Panc1 (cell line): ENCODE results near the gene CDK6.

ENCODE experiments used
- CTCF ChIP-seq: fragments of 450-650 bp; IDR thresholded peaks from 2 replicates; pipeline ENCODE4 v1.5.1; 2017; ENCODE audit warnings: mild to moderate bottlenecking
- POLR2AphosphoS5 ChIP-seq: IDR thresholded peaks from 2 replicates; pipeline ENCODE4 v1.6.1; 2012; ENCODE audit warnings: mild to moderate bottlenecking, low read depth, low read length, moderate library complexity
- REST ChIP-seq, 2 experiments: IDR thresholded peaks; 2 replicates each; pipeline ENCODE4 v1.6.1; 2011 to 2012; ENCODE audit warnings: low read depth in 2 of 2, control low read depth in 1 of 2, low read length in 1 of 2, mild to moderate bottlenecking in 1 of 2, moderate library complexity in 1 of 2; ENCODE audit not compliant: insufficient read depth in 1 of 2

- TF ChIP-seq CTCF (no peak), POLR2AphosphoS5 (no peak), REST (IDR thresholded peaks at IDR 0.05; ENCODE audit: insufficient read depth in 1 of 2, low read depth in 2 of 2, low read length in 1 of 2) (no peak)
Measured at GRCh38 chr7:92709150-92709549, 127.2 kb downstream of the CDK6 start.
